Activated gamma-delta T cell treated with Interleukin-2 at 50 U/mL for 16 hours (primary cell): ENCODE measurements around the gene ART1.

ENCODE experiments used
- DNase-seq: peaks from one replicate; pipeline ENCODE4 v3.0.0-alpha.2; 2020

Gene ART1

GRCh38 chr11:3666023-3666530 is 21.1 kb downstream of the ART1 start:
- DNase-seq: no peak

GRCh38 chr11:3667149-3668035 is 22.5 kb downstream of the ART1 start:
- DNase-seq: no peak

- no peak for DNase-seq
Observed at GRCh38 chr11:3669128-3669527, 24.2 kb downstream of the ART1 start.

- no peak for DNase-seq
Observed at GRCh38 chr11:3669742-3670183, 24.8 kb downstream of the ART1 start.

- DNase-seq: no peak
Observed at GRCh38 chr11:3671334-3672254, 26.7 kb downstream of the ART1 start, which contains the start of gene CHRNA10. CHRNA10 (minus strand) TSS chr11:3671384; CDS start chr11:3671312, 72 bp downstream.

- DNase-seq: no peak
Observed at GRCh38 chr11:3674189-3674588, 29.3 kb downstream of the ART1 start.

GRCh38 chr11:3675971-3676370 is 31.0 kb downstream of the ART1 start:
- DNase-seq: no peak

- no peak for DNase-seq
Observed at GRCh38 chr11:3679077-3679476, 34.1 kb downstream of the ART1 start.

- DNase-seq: no peak
Observed at GRCh38 chr11:3683039-3683438, 38.1 kb downstream of the ART1 start.

- no peak for DNase-seq
Observed at GRCh38 chr11:3684129-3684818, 39.3 kb downstream of the ART1 start.

GRCh38 chr11:3684819-3685172 is 39.9 kb downstream of the ART1 start:
- DNase-seq: no peak

- no peak for DNase-seq
Observed at GRCh38 chr11:3685923-3686322, 41.0 kb downstream of the ART1 start.

- DNase-seq: no peak
Observed at GRCh38 chr11:3686751-3687150, 41.8 kb downstream of the ART1 start.

- DNase-seq: no peak
Observed at GRCh38 chr11:3700410-3700809, 55.5 kb downstream of the ART1 start.

- DNase-seq: no peak
Observed at GRCh38 chr11:3700910-3701309, 56.0 kb downstream of the ART1 start.

GRCh38 chr11:3703383-3703782 is 58.5 kb downstream of the ART1 start:
- DNase-seq: no peak

GRCh38 chr11:3707176-3707575 is 62.2 kb downstream of the ART1 start:
- DNase-seq: no peak

GRCh38 chr11:3709977-3710376 is 65.0 kb downstream of the ART1 start:
- no peak for DNase-seq

GRCh38 chr11:3710485-3711259 is 65.7 kb downstream of the ART1 start:
- DNase-seq: no peak

GRCh38 chr11:3712274-3712673 is 67.3 kb downstream of the ART1 start:
- no peak for DNase-seq
